ENCODE data around the gene SLC25A13. TPM values are rescaled to one million over a fixed set of nuclear protein-coding genes. Genes with fewer than 3 reads are reported as not detected.

Gene SLC25A13
- total and polyA plus RNA-seq, 9 of the 15 experiments (the other 6 are each of a cell fraction or from before 2014, with no cell fraction given): 21.4 to 80.2 (median 58.7) TPM

- Histone ChIP-seq H3K9ac (ENCODE audit: insufficient read depth in 1 of 2, low read depth in 2 of 2, low read length in 2 of 2) (no peak overlapping the region), H3K9me3 (replicated peaks; ENCODE audit: control insufficient read depth, insufficient read depth, low read depth, low read length) (no peaks in the 10 kb centered on the region), H3K27ac (ENCODE audit: extremely low read depth, low read depth, low read length) (no peak overlapping the region), H3K4me1 (replicated peaks in 1 of 2; ENCODE audit: control insufficient read depth in 2 of 2, insufficient read depth in 2 of 2, low read length in 2 of 2) (no peaks in the 10 kb centered on the region; a peak in 1 of 5 replicates), H3K27me3 (ENCODE audit: control insufficient read depth in 2 of 2, insufficient read depth in 2 of 2, low read length in 2 of 2) (no peaks in the 10 kb centered on the region; a peak in 1 of 5 replicates), H3K4me3 (no peak overlapping the region), H4K20me1 (replicated peaks; ENCODE audit: control insufficient read depth, insufficient read depth, low read length) (no peaks in the 10 kb centered on the region), H3K4me2 (ENCODE audit: insufficient read depth, low read length) (no peak overlapping the region), H3K79me2 (ENCODE audit: control insufficient read depth, insufficient read depth, low read length) (no peaks in the 10 kb centered on the region), H3K36me3 (ENCODE audit: control insufficient read depth, insufficient read depth, low read length) (no peaks in the 10 kb centered on the region), H3K9me1 (ENCODE audit: control insufficient read depth, insufficient read depth, low read length) (no peaks in the 10 kb centered on the region), H2AFZ (ENCODE audit: low read depth, low read length) (no peak overlapping the region)
- in situ Hi-C loops (cut with MboI) (no loop called here), intact Hi-C loops (cut with micrococcal nuclease) (no loop called here)
- no TSS peak for BruUV-seq (replicated peaks)
- ChIA-PET CTCF (ENCODE audit: low intra/inter-chr PET ratio) (no interaction called here), POLR2A (no interaction called here)
- ATAC-seq (no peak), FAIRE-seq (no peak), DNase-seq (ENCODE audit: extremely low read depth in 1 of 4, low spot score in 3 of 4) (no peak)
- TF ChIP-seq ZBTB43 (CRISPR knock-in tag; IDR thresholded peaks at IDR 0.05): no peak
- no peak for TF ChIP-seq NCOR1 (IDR thresholded peaks at IDR 0.05)
- TF ChIP-seq ZNF316 (IDR thresholded peaks at IDR 0.05): peak; percentile 72
- TF ChIP-seq ATF6 (CRISPR knock-in tag; IDR thresholded peaks at IDR 0.05): no peak
- TF ChIP-seq ZKSCAN1 (IDR thresholded peaks at IDR 0.05; ENCODE audit: low read depth, low read length): peak; percentile 69; the same call in 1 of the 2 replicates
- TF ChIP-seq TAF9B (IDR thresholded peaks at IDR 0.05; ENCODE audit: partially characterized antibody): no peak
- TF ChIP-seq ZNF583 (CRISPR knock-in tag; IDR thresholded peaks at IDR 0.05): no peak
- peak; percentile 51; the same call in 1 of the 2 replicates for TF ChIP-seq C11orf30 (IDR thresholded peaks at IDR 0.05; ENCODE audit: low read depth)
- no peak for TF ChIP-seq ID3 (CRISPR knock-in tag; IDR thresholded peaks at IDR 0.05)
- TF ChIP-seq ID3 (tag; IDR thresholded peaks at IDR 0.05): no peak
- 0 out of 2 replicates have a peak, but pooled peaks have one; percentile 27 for TF ChIP-seq MAFF (IDR thresholded peaks at IDR 0.05; ENCODE audit: low read length)
- TF ChIP-seq NFXL1 (CRISPR knock-in tag; IDR thresholded peaks at IDR 0.05): no peak
- 8% methylated on average over 2 of the region's 2 CpGs for WGBS (ENCODE audit: insufficient coverage, low coverage, missing lambda C conversion rate)
These were observed 34.1 kb upstream of the SLC25A13 start for GRCh38 chr7:96355990-96356506.

Measured in K562 (cell line).